AG09309 (cell line): ENCODE measurements around the gene TBC1D23.
"Not testable (repeated sequence)": the region's sequence is repeated elsewhere in the genome, so short reads cannot be mapped to it uniquely, and the experiment has no call there.

ENCODE experiments used
- DNase-seq: peaks from one replicate; pipeline ENCODE4 v3.0.0-alpha.2; 2010; ENCODE audit warnings: low read depth
- H3K4me3 ChIP-seq: 2 replicates; pipeline ENCODE4 v1.5.1; 2011; ENCODE audit warnings: mild to moderate bottlenecking, low read depth, low read length, moderate library complexity; ENCODE audit not compliant: control insufficient read depth
- TF ChIP-seq, protein P1 (sequence below): IDR thresholded peaks from 2 replicates; pipeline ENCODE4 v1.5.1; 2011; ENCODE audit warnings: mild to moderate bottlenecking, low read depth, low read length, inconsistent platforms; ENCODE audit not compliant: insufficient read depth, control insufficient read depth; ENCODE audit errors: missing control alignments

The TBC1D23 gene

DNA sequence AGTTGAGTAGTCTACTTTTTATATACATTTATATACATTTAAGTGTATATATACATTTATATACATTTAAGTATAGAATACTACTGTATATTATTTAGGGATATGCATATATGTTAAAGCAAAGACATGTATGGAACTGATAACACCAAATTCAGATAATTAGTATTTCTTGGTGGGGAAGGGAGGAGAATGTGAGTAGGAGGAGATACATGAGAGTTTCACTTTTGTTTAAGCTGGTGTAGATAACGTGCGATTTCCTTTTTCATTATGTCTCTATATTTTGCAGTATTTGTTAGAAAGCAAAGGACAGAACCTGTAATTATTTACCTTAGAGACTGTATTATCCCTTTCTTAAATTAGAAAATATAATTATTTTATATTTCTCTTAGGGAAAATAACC lies 57.1 kb downstream of the TBC1D23 start:
- H3K4me3 ChIP-seq: no peak overlapping the region
- DNase-seq: no peak
- TF ChIP-seq, protein P1, sequence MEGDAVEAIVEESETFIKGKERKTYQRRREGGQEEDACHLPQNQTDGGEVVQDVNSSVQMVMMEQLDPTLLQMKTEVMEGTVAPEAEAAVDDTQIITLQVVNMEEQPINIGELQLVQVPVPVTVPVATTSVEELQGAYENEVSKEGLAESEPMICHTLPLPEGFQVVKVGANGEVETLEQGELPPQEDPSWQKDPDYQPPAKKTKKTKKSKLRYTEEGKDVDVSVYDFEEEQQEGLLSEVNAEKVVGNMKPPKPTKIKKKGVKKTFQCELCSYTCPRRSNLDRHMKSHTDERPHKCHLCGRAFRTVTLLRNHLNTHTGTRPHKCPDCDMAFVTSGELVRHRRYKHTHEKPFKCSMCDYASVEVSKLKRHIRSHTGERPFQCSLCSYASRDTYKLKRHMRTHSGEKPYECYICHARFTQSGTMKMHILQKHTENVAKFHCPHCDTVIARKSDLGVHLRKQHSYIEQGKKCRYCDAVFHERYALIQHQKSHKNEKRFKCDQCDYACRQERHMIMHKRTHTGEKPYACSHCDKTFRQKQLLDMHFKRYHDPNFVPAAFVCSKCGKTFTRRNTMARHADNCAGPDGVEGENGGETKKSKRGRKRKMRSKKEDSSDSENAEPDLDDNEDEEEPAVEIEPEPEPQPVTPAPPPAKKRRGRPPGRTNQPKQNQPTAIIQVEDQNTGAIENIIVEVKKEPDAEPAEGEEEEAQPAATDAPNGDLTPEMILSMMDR: no peak

DNA sequence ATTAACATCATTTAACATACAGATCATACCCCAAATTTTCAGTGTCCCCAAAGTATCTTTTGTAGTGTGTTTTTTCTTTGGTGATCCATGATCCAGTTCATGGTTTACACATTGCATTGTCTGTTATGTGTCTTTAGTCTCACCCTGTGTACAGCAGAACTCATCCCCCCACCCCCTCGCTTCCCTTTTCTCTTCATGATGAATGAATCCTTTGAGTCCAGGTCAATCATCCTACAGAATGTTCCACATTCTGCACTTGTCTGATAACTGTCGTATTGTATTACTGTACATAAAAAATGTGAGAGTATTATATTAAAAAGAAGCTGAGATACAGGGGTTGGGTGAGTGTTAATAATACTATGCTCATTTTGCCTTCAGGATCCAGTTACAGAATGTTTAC lies 59.2 kb downstream of the TBC1D23 start:
- TF ChIP-seq, protein P1: no peak
- no peak overlapping the region for H3K4me3 ChIP-seq
- no peak for DNase-seq

DNA sequence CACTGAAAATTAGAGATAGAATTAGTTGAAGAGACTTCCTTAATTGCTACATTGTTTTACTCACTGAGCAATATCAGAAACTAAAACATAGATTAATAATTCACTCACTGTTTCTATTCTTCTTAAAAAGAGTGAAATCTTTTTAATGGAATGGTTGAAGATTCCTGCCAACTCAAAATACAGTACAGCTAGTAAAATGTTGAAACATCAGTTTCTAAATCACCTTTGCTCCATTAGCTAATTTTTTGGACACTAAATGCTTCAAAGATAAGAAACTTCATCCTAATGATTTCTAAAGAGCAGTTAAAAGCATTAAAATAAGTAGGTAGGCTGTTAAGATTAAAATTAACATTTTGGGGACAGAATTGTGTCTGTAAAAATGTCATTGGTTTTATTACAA lies 63.3 kb downstream of the TBC1D23 start:
- no peak overlapping the region for H3K4me3 ChIP-seq
- TF ChIP-seq, protein P1: no peak
- no peak for DNase-seq

DNA sequence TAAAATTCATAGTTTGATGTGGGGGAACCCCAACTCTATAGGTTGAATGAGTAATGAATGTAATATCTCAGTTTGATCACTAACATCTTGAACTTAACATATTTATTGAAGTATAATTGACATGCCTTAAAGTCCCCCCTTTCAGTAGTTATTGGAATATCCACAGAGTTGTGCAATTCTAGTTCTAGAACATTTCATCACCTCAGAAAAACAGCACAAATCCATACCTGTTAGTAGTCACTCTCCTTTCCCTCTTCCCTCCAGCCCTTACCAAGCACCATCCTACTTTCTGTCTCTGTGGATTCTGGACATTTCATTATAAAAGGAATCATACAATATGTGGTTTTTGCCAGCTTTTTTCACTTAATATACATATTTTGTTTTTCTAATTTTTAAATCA lies 65.0 kb downstream of the TBC1D23 start:
- TF ChIP-seq, protein P1: no peak
- no peak overlapping the region for H3K4me3 ChIP-seq
- no peak for DNase-seq

DNA sequence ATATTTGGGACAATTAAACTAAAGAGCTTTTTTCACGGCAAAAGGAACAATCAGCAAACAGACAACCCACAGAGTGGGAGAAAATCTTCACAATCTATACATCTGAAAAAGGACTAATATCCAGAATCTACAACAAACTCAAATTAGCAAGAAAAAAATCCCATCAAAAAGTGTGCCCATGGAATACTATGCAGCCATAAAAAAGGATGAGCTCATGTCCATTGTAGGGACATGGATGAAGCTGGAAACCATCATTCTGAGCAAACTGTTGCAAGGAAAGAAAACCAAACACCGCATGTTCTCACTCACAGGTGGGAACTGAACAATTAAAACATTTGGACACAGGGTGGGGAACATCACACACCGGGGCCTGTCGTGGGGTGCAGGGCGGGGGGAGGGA lies 66.6 kb downstream of the TBC1D23 start:
- not testable (repeated sequence) for H3K4me3 ChIP-seq, DNase-seq

DNA sequence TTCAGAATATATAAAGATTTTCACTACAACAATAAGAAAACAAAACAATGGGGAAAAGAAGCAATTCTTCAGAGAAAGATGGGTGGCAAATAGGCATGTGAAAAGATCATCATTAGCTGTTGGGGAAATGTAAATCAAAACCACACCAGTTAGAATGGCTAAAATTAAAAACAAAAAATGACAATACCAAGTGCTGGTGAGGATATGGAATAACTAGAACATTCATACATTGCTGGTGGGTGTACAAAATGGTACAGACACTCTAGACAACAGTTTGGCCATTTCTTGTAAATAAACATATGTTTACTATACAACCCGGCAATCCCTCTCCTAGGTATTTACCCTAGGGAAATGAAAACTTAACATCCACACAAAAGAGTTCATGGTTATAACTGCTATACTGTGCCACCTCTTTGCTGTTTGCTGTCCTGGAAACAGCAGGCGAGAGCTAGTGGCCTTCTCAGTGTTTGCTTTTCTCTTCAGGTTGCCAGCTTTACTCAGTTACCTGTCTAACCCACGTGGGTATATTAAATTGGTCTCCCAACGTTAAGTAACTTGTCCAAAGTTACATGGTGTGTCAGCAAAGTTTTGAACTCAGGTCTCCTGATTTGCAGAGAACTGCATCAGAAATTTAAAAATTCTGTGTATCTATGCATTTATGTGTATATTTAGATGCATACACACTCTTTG lies 69.2 kb downstream of the TBC1D23 start:
- DNase-seq: no peak
- TF ChIP-seq, protein P1: no peak
- H3K4me3 ChIP-seq: no peak overlapping the region

DNA sequence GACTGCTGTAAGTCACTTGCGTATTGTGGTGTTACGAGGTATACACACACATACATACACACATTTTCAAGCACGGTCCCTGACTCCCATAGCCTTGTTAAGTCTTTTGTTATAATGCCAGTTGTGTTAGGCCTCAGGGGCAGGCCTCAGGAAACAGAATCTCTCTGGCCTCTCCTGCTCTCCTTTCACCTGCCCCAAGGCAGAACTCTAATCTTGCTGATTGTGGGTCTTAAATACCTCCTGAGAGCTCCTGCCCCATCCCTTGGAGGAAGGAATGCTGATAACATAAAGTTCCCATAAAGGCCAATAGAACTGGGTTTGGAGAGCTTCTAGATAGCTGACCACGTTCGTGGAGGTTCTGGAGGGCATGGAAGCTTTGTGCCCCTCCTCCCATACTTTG lies 69.9 kb downstream of the TBC1D23 start:
- no peak for DNase-seq
- no peak overlapping the region for H3K4me3 ChIP-seq
- TF ChIP-seq, protein P1: no peak
